Measurements from ENCODE around the gene MYL5. TPM values are rescaled to one million over a fixed set of nuclear protein-coding genes. Genes with fewer than 3 reads are reported as not detected.

Gene MYL5
- total RNA-seq, 1 experiment from 2014 or later, result 17.1 TPM

DNA sequence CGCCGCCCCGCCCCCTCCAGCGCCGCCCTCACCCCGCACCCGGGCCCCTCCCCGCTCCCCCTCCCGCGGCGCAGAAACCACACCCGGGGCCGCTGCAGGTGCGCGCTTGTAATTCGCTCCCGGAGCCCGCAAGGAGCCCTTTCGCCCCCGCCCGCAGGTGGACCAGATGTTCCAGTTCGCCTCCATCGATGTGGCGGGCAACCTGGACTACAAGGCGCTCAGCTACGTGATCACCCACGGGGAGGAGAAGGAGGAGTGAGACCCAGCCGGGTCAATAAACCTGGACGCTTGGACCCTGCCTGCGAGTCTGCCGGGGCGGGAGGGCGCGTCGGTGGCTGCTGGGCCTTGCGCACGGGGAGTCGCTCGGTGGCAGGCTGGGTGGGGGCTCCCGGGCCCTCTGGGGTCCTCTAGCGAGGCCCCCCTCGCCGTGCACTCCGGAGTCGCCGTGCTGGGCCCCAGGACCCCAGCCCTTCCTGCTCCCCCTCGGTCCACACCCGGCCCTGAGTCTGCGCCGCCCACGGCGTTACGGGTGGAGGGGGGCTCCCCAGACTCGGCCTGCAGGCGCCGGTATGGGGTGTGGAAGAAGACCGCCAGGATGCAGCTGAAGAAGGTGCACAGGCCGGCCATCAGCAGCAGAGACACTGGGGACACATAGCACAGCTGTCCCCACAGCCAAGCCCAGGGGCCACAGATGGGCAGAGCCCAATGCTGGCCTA, 7.6 kb downstream of the MYL5 start:
- peak; percentile 84 for DNase-seq
- Histone ChIP-seq H3K4me1 (peaks cover 12% of the 10 kb centered on the region), H3K36me3 (ENCODE audit: control insufficient read depth, insufficient read depth, low read length) (no peaks in the 10 kb centered on the region), H3K4me3 (ENCODE audit: low read depth, low read length) (peak overlapping the region; percentile 61), H3K27me3 (replicated peaks; ENCODE audit: control insufficient read depth, insufficient read depth, low read length) (no peaks in the 10 kb centered on the region), H3K9me3 (no peaks in the 10 kb centered on the region)
- TF ChIP-seq, protein P1, sequence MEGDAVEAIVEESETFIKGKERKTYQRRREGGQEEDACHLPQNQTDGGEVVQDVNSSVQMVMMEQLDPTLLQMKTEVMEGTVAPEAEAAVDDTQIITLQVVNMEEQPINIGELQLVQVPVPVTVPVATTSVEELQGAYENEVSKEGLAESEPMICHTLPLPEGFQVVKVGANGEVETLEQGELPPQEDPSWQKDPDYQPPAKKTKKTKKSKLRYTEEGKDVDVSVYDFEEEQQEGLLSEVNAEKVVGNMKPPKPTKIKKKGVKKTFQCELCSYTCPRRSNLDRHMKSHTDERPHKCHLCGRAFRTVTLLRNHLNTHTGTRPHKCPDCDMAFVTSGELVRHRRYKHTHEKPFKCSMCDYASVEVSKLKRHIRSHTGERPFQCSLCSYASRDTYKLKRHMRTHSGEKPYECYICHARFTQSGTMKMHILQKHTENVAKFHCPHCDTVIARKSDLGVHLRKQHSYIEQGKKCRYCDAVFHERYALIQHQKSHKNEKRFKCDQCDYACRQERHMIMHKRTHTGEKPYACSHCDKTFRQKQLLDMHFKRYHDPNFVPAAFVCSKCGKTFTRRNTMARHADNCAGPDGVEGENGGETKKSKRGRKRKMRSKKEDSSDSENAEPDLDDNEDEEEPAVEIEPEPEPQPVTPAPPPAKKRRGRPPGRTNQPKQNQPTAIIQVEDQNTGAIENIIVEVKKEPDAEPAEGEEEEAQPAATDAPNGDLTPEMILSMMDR (IDR thresholded peaks at IDR 0.05; ENCODE audit: insufficient read depth in 1 of 2, low read depth in 1 of 2, low read length in 1 of 2, severe bottlenecking in 1 of 2, unreplicated experiment in 1 of 2), result no peak
- BruUV-seq (replicated peaks), result no TSS peak
- Mint-ChIP-seq H3K4me1 (ENCODE audit: low read depth, unreplicated experiment) (no peaks in the 10 kb centered on the region), H3K27ac (ENCODE audit: unreplicated experiment) (peak overlapping the region; percentile 70), H3K9me3 (ENCODE audit: unreplicated experiment) (no peaks in the 10 kb centered on the region), H3K27me3 (ENCODE audit: insufficient read depth, unreplicated experiment) (no peaks in the 10 kb centered on the region), H3K4me3 (ENCODE audit: unreplicated experiment) (peak overlapping the region; percentile 75), H3K36me3 (ENCODE audit: insufficient read depth, unreplicated experiment) (peaks cover 11% of the 10 kb centered on the region)
- ChIA-PET POLR2A (no interaction called here), CTCF (no interaction called here)
- intact Hi-C loops (cut with micrococcal nuclease; ENCODE audit: unreplicated experiment), result no loop called here

DNA sequence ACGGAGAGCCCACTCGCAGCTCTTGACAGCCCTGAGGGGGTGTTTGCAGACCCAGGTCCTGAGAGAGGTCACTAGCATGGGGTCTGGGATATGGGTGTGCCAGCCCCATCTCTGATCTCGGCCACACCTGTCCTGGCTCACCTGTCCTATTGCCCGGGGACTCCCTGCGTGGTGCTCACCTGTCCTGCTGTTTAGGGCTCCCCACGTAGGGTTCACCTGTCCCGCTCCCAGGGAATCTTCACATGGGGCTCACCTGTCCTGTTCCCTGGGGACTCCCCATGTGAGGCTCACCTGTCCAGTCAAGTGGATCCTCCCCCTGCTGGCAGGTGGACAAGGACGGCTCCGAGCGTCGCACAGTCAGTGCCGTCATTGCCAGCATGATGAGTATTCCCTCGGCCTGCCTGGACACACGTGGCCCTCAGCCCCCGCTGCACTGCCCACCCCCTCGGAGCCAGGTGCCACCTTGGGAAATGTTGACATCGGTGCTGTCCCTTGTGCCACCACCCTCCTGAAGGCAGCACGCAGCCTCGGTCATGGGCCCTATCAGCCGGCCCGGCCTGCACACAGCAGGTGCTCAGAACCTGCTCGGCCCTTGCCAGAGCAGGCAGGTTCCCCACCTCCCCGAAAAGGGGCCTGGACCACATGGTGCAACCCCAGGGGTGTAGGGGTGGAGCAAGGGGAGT, 8.3 kb downstream of the MYL5 start:
- Mint-ChIP-seq H3K27ac (ENCODE audit: unreplicated experiment) (no peak overlapping the region), H3K4me1 (ENCODE audit: low read depth, unreplicated experiment) (peaks cover 3% of the 10 kb centered on the region), H3K36me3 (ENCODE audit: insufficient read depth, unreplicated experiment) (peaks cover 8% of the 10 kb centered on the region), H3K27me3 (ENCODE audit: insufficient read depth, unreplicated experiment) (no peaks in the 10 kb centered on the region), H3K4me3 (ENCODE audit: unreplicated experiment) (peak overlapping the region; percentile 75), H3K9me3 (ENCODE audit: unreplicated experiment) (no peaks in the 10 kb centered on the region)
- no TSS peak for BruUV-seq (replicated peaks)
- Histone ChIP-seq H3K4me1 (peaks cover 19% of the 10 kb centered on the region), H3K9me3 (no peaks in the 10 kb centered on the region), H3K27me3 (replicated peaks; ENCODE audit: control insufficient read depth, insufficient read depth, low read length) (no peaks in the 10 kb centered on the region), H3K36me3 (ENCODE audit: control insufficient read depth, insufficient read depth, low read length) (no peaks in the 10 kb centered on the region), H3K4me3 (ENCODE audit: low read depth, low read length) (peak overlapping the region; percentile 61)
- no peak for DNase-seq
- POLR2A ChIA-PET, result no interaction called here
- TF ChIP-seq, protein P1 (IDR thresholded peaks at IDR 0.05; ENCODE audit: insufficient read depth in 1 of 2, low read depth in 1 of 2, low read length in 1 of 2, severe bottlenecking in 1 of 2, unreplicated experiment in 1 of 2), result no peak
- intact Hi-C loops (cut with micrococcal nuclease; ENCODE audit: unreplicated experiment), result no loop called here
- CTCF ChIA-PET, result no interaction called here

DNA sequence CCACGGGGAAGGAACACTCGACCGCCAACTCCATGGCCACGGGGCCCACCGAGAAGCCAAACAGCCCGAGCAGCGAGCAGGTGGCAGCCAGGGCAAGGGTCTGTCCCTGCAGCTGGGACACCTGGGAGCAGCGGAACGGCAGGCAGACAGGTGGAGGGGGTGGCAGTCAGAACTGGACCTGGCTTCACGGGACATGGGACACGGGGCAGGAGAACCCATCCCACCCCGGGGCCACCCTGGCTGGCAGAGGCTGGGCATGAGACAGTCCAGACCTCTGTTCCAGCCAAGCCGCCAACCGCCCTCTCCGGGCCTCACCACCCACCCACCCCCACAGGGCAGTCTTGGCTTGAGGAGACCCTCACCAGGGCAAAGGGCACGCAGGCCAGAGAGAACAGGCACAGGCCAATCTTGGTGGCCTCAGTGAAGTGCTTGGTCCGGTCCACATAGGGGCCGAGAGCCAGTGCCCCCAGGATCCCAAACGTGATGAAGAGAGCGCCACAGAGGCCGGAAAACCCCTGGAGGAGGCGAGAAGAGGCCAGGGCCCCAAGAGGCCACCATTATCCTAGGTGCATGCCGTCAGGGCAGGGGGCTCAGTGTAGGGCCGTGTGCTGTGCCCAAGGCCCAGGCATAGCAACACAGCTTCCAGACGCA, 9.0 kb downstream of the MYL5 start:
- H3K27ac Mint-ChIP-seq (ENCODE audit: unreplicated experiment), result no peak overlapping the region
- BruUV-seq (replicated peaks), result no TSS peak
- no peaks in the 10 kb centered on the region for H3K36me3 ChIP-seq (ENCODE audit: control insufficient read depth, insufficient read depth, low read length)
- H3K36me3 Mint-ChIP-seq (ENCODE audit: insufficient read depth, unreplicated experiment), result peaks cover 13% of the 10 kb centered on the region
- H3K4me1 ChIP-seq, result peaks cover 26% of the 10 kb centered on the region
- H3K27me3 Mint-ChIP-seq (ENCODE audit: insufficient read depth, unreplicated experiment), result no peaks in the 10 kb centered on the region
- H3K4me3 ChIP-seq (ENCODE audit: low read depth, low read length), result no peak overlapping the region
- no peaks in the 10 kb centered on the region for H3K9me3 ChIP-seq
- no peaks in the 10 kb centered on the region for H3K27me3 ChIP-seq (replicated peaks; ENCODE audit: control insufficient read depth, insufficient read depth, low read length)
- intact Hi-C loops (cut with micrococcal nuclease; ENCODE audit: unreplicated experiment), result no loop called here
- no peak overlapping the region for H3K4me3 Mint-ChIP-seq (ENCODE audit: unreplicated experiment)
- H3K9me3 Mint-ChIP-seq (ENCODE audit: unreplicated experiment), result no peaks in the 10 kb centered on the region
- peaks cover 6% of the 10 kb centered on the region for H3K4me1 Mint-ChIP-seq (ENCODE audit: low read depth, unreplicated experiment)
- CTCF ChIA-PET, result interaction anchor here (0.6 to 0.7 kb wide), 2 partner anchors 16 to 41 kb away, joined by 3 to 4 read pairs; no protein-coding TSS in a partner anchor
- no peak for DNase-seq
- TF ChIP-seq, protein P1 (IDR thresholded peaks at IDR 0.05; ENCODE audit: insufficient read depth in 1 of 2, low read depth in 1 of 2, low read length in 1 of 2, severe bottlenecking in 1 of 2, unreplicated experiment in 1 of 2), result no peak
- POLR2A ChIA-PET, result no interaction called here

Data from Caco-2 (cell line).